SH-SY5Y (cell line): Measurements from ENCODE around the gene COBL.

Experiments used
- GATA2 ChIP-seq: IDR thresholded peaks from 2 replicates; pipeline ENCODE4 v1.6.1; 2011; ENCODE audit warnings: mild to moderate bottlenecking, low read depth, low read length
- GATA3 ChIP-seq: IDR thresholded peaks from 2 replicates; pipeline ENCODE4 v1.6.1; 2011; ENCODE audit warnings: low read depth, mild to moderate bottlenecking, low read length, moderate library complexity

The COBL gene

GRCh38 chr7:51224811-51225595, 91.6 kb downstream of the COBL start:
- TF ChIP-seq GATA2 (no peak), GATA3 (no peak)

GRCh38 chr7:51223505-51223904, 93.1 kb downstream of the COBL start:
- TF ChIP-seq GATA3 (no peak), GATA2 (no peak)

- TF ChIP-seq GATA3, result no peak
- TF ChIP-seq GATA2, result no peak
Observed at GRCh38 chr7:51222916-51223315, 93.7 kb downstream of the COBL start.

- TF ChIP-seq GATA2 (no peak), GATA3 (no peak)
Observed at GRCh38 chr7:51220226-51220625, 96.4 kb downstream of the COBL start.

GRCh38 chr7:51219261-51219988, 97.2 kb downstream of the COBL start:
- no peak for TF ChIP-seq GATA2
- TF ChIP-seq GATA3, result no peak

GRCh38 chr7:51217804-51218203, 98.8 kb downstream of the COBL start:
- TF ChIP-seq GATA2 (no peak), GATA3 (no peak)

- no peak for TF ChIP-seq GATA2
- no peak for TF ChIP-seq GATA3
Observed at GRCh38 chr7:51214098-51214497, 102.5 kb downstream of the COBL start.

GRCh38 chr7:51213618-51214017, 103.0 kb downstream of the COBL start:
- no peak for TF ChIP-seq GATA2
- no peak for TF ChIP-seq GATA3

- TF ChIP-seq GATA3 (no peak), GATA2 (no peak)
Observed at GRCh38 chr7:51210766-51211165, 105.8 kb downstream of the COBL start.

- TF ChIP-seq GATA3 (no peak), GATA2 (no peak)
Observed at GRCh38 chr7:51209426-51209825, 107.2 kb downstream of the COBL start.

- no peak for TF ChIP-seq GATA3
Observed at GRCh38 chr7:51198654-51199053, 118.0 kb downstream of the COBL start.

- TF ChIP-seq GATA3 (no peak), GATA2 (no peak)
Observed at GRCh38 chr7:51190969-51191368, 125.6 kb downstream of the COBL start.

GRCh38 chr7:51189777-51190176, 126.8 kb downstream of the COBL start:
- TF ChIP-seq GATA3 (no peak), GATA2 (no peak)

GRCh38 chr7:51188987-51189386, 127.6 kb downstream of the COBL start:
- TF ChIP-seq GATA3 (no peak), GATA2 (no peak)

- TF ChIP-seq GATA3, result no peak
- no peak for TF ChIP-seq GATA2
Observed at GRCh38 chr7:51187941-51188340, 128.7 kb downstream of the COBL start.
